Astrocyte (in vitro differentiated cells and primary cell): ENCODE data around the gene RUNX1. TPM values are rescaled to one million over a fixed set of nuclear protein-coding genes. Genes with fewer than 3 reads are reported as not detected.

Source experiments
- DNase-seq: peaks from one replicate; pipeline ENCODE4 v3.0.0-alpha.2; 2010; ENCODE audit warnings: low read depth
- FAIRE-seq: peaks from 2 replicates; lab custom pipeline; 2011; peaks lifted over from hg19 to GRCh38; lab: Jason Lieb, UNC
- H2AFZ ChIP-seq: 2 replicates; pipeline ENCODE4 v1.6.0; 2012; ENCODE audit warnings: low read depth, low read length, inconsistent platforms
- H3K27ac ChIP-seq: 2 replicates; pipeline ENCODE4 v1.5.1; 2011; ENCODE audit warnings: low read depth, low read length, inconsistent platforms
- H3K27me3 ChIP-seq: 2 replicates; pipeline ENCODE4 v1.6.0; 2011; ENCODE audit warnings: low read length, inconsistent platforms; ENCODE audit not compliant: insufficient read depth
- H3K36me3 ChIP-seq: 2 replicates; pipeline ENCODE4 v1.5.1; 2011; ENCODE audit warnings: low read length, inconsistent platforms; ENCODE audit not compliant: insufficient read depth
- H3K4me1 ChIP-seq: 2 replicates; pipeline ENCODE4 v1.5.1; 2011; ENCODE audit warnings: low read length, inconsistent platforms; ENCODE audit not compliant: insufficient read depth
- H3K4me2 ChIP-seq: 2 replicates; pipeline ENCODE4 v1.6.0; 2012; ENCODE audit warnings: low read length, inconsistent platforms
- H3K4me3 ChIP-seq: 2 replicates; pipeline ENCODE4 v1.5.1; 2011; ENCODE audit warnings: low read depth, mild to moderate bottlenecking, low read length, inconsistent platforms; ENCODE audit not compliant: insufficient read depth
- H3K79me2 ChIP-seq: 2 replicates; pipeline ENCODE4 v1.6.0; 2012; ENCODE audit warnings: mild to moderate bottlenecking, low read length, inconsistent platforms; ENCODE audit not compliant: insufficient read depth
- H3K9ac ChIP-seq: 2 replicates; pipeline ENCODE4 v1.6.0; 2012; ENCODE audit warnings: mild to moderate bottlenecking, low read length, inconsistent platforms
- H3K9me3 ChIP-seq: 2 replicates; pipeline ENCODE4 v1.5.1; 2012; ENCODE audit warnings: low read depth, mild to moderate bottlenecking, low read length, inconsistent platforms; ENCODE audit not compliant: insufficient read depth
- H4K20me1 ChIP-seq: 2 replicates; pipeline ENCODE4 v1.6.0; 2012; ENCODE audit warnings: low read length, inconsistent platforms; ENCODE audit not compliant: insufficient read depth
- H3K27ac Mint-ChIP-seq: one replicate; pipeline ENCODE4 v1.8.0; 2021; ENCODE audit warnings: mild to moderate bottlenecking, mixed read lengths; ENCODE audit not compliant: unreplicated experiment
- H3K27me3 Mint-ChIP-seq: one replicate; pipeline ENCODE4 v1.8.0; 2021; ENCODE audit warnings: low read depth, mixed read lengths; ENCODE audit not compliant: unreplicated experiment
- H3K36me3 Mint-ChIP-seq: one replicate; pipeline ENCODE4 v1.8.0; 2021; ENCODE audit warnings: low read depth, mixed read lengths; ENCODE audit not compliant: unreplicated experiment
- H3K4me1 Mint-ChIP-seq: one replicate; pipeline ENCODE4 v1.8.0; 2021; ENCODE audit warnings: low read depth, mixed read lengths; ENCODE audit not compliant: unreplicated experiment
- H3K4me3 Mint-ChIP-seq: one replicate; pipeline ENCODE4 v1.8.0; 2021; ENCODE audit warnings: mild to moderate bottlenecking, moderate library complexity, mixed read lengths; ENCODE audit not compliant: unreplicated experiment
- H3K9me3 Mint-ChIP-seq: one replicate; pipeline ENCODE4 v1.8.0; 2021; ENCODE audit warnings: mild to moderate bottlenecking, mixed read lengths; ENCODE audit not compliant: unreplicated experiment
- CTCF ChIP-seq: IDR thresholded peaks from 2 replicates; pipeline ENCODE4 v1.5.1; 2011; ENCODE audit warnings: low read depth, mild to moderate bottlenecking, inconsistent platforms, low read length, moderate library complexity; ENCODE audit not compliant: insufficient read depth
- EZH2 ChIP-seq: IDR thresholded peaks from 2 replicates; pipeline ENCODE4 v1.6.1; 2012; ENCODE audit warnings: mild to moderate bottlenecking, low read length, inconsistent platforms; ENCODE audit not compliant: insufficient read depth
- total RNA-seq: library from RNA; stranded (reverse); gene quantifications from 2 replicates; pipeline ENCODE4 v1.2.1, GENCODE V29; 2021

Gene RUNX1
- total RNA-seq, 1 donor from 2014 or later, result 84.6 TPM

- Histone ChIP-seq H3K4me2 (no peak overlapping the region), H3K27ac (no peak overlapping the region), H3K79me2 (peaks cover 23% of the 10 kb centered on the region), H3K4me3 (no peak overlapping the region), H3K9me3 (no peaks in the 10 kb centered on the region), H2AFZ (no peak overlapping the region), H3K27me3 (no peaks in the 10 kb centered on the region), H3K9ac (no peak overlapping the region), H3K36me3 (no peaks in the 10 kb centered on the region), H4K20me1 (peaks cover 62% of the 10 kb centered on the region), H3K4me1 (peaks cover 16% of the 10 kb centered on the region)
- FAIRE-seq (no peak), DNase-seq (no peak)
- Mint-ChIP-seq H3K36me3 (peaks cover 12% of the 10 kb centered on the region), H3K4me1 (peaks cover 31% of the 10 kb centered on the region), H3K27me3 (no peaks in the 10 kb centered on the region), H3K27ac (no peak overlapping the region), H3K9me3 (no peaks in the 10 kb centered on the region), H3K4me3 (no peak overlapping the region)
- TF ChIP-seq EZH2 (no peak), CTCF (no peak)
Measured at GRCh38 chr21:35023396-35024070, 25.6 kb downstream of the RUNX1 start.

- peaks cover 16% of the 10 kb centered on the region for H3K36me3 Mint-ChIP-seq
- H3K27me3 Mint-ChIP-seq, result peaks cover 2% of the 10 kb centered on the region
- DNase-seq (no peak), FAIRE-seq (no peak)
- H3K36me3 ChIP-seq, result no peaks in the 10 kb centered on the region
- no peak overlapping the region for H3K4me3 ChIP-seq
- H3K27ac Mint-ChIP-seq, result no peak overlapping the region
- peaks cover 21% of the 10 kb centered on the region for H3K4me1 Mint-ChIP-seq
- no peak for TF ChIP-seq CTCF
- no peak for TF ChIP-seq EZH2
- no peak overlapping the region for H3K27ac ChIP-seq
- H3K9ac ChIP-seq, result no peak overlapping the region
- H3K4me3 Mint-ChIP-seq, result no peak overlapping the region
- H3K79me2 ChIP-seq, result peaks cover 21% of the 10 kb centered on the region
- H2AFZ ChIP-seq, result no peak overlapping the region
- H3K9me3 Mint-ChIP-seq, result no peaks in the 10 kb centered on the region
- peaks cover 7% of the 10 kb centered on the region for H3K4me1 ChIP-seq
- H3K9me3 ChIP-seq, result no peaks in the 10 kb centered on the region
- H3K27me3 ChIP-seq, result no peaks in the 10 kb centered on the region
- H3K4me2 ChIP-seq, result no peak overlapping the region
- peaks cover 57% of the 10 kb centered on the region for H4K20me1 ChIP-seq
Measured at GRCh38 chr21:35021546-35021945, 27.6 kb downstream of the RUNX1 start.

- H3K27ac Mint-ChIP-seq, result peak overlapping the region; percentile 18
- peaks cover 16% of the 10 kb centered on the region for H3K4me1 Mint-ChIP-seq
- Histone ChIP-seq H3K9ac (no peak overlapping the region), H3K4me3 (no peak overlapping the region), H3K9me3 (no peaks in the 10 kb centered on the region), H3K79me2 (peaks cover 21% of the 10 kb centered on the region), H3K36me3 (no peaks in the 10 kb centered on the region), H3K27me3 (no peaks in the 10 kb centered on the region), H3K4me2 (no peak overlapping the region), H2AFZ (no peak overlapping the region), H3K27ac (no peak overlapping the region), H4K20me1 (peaks cover 58% of the 10 kb centered on the region), H3K4me1 (peaks cover 2% of the 10 kb centered on the region)
- DNase-seq (no peak), FAIRE-seq (no peak)
- H3K9me3 Mint-ChIP-seq, result no peaks in the 10 kb centered on the region
- TF ChIP-seq CTCF (no peak), EZH2 (no peak)
- H3K36me3 Mint-ChIP-seq, result peaks cover 16% of the 10 kb centered on the region
- peaks cover 2% of the 10 kb centered on the region for H3K27me3 Mint-ChIP-seq
- H3K4me3 Mint-ChIP-seq, result no peak overlapping the region
Measured at GRCh38 chr21:35020902-35021301, 28.2 kb downstream of the RUNX1 start.
